Measurements from ENCODE around the gene SH3PXD2B.

DNA sequence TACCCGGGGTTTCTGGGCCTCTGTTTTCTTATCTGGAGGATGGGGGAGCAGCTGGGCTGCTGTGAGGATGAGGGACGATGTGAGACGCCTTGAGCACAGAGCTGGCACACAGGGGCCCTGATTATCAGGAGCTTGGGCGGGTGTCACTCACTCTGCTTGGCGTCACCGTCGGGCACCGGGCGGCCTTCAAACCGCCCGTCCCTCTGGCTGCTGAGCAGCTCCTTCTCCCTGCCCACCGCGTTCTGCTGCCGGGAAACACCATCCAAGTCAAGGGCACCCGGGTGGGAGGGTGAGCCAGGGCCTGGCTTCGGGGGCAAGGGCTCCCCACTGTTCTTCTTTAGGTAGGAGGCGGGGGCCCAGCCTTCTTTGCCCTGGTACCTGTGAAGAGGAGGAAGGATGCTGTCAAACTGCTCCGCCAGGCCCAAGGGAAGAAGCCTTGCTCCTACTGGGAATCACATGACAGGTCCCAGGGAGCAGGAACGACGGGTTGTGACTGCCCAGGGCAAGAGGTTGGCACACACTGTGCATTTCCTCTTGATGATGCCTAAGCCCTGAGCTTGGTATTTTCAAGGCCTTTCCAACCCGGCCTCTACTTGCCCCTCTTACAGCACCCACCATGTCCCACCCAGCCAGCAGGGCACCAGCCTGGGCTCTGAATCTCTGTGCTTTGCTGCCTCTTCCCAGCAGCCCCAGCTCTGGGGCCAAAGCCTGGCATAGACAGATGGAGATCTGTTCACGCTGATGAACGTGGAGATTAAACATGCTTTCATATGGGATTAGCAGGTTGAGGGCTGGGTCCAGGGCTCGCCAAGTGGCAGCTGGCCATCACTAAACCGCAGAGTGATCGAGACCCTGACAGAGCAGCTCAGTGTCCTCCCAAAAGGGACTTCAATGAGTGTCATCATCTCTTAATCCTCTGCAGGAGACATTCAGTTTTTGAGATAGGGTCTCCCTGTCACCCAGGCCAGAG, 103.8 kb downstream of the SH3PXD2B start:
- TF ChIP-seq, protein P1, sequence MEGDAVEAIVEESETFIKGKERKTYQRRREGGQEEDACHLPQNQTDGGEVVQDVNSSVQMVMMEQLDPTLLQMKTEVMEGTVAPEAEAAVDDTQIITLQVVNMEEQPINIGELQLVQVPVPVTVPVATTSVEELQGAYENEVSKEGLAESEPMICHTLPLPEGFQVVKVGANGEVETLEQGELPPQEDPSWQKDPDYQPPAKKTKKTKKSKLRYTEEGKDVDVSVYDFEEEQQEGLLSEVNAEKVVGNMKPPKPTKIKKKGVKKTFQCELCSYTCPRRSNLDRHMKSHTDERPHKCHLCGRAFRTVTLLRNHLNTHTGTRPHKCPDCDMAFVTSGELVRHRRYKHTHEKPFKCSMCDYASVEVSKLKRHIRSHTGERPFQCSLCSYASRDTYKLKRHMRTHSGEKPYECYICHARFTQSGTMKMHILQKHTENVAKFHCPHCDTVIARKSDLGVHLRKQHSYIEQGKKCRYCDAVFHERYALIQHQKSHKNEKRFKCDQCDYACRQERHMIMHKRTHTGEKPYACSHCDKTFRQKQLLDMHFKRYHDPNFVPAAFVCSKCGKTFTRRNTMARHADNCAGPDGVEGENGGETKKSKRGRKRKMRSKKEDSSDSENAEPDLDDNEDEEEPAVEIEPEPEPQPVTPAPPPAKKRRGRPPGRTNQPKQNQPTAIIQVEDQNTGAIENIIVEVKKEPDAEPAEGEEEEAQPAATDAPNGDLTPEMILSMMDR (IDR thresholded peaks at IDR 0.05) = no peak
- no peak for TF ChIP-seq POLR2A (IDR thresholded peaks at IDR 0.05)

Measured in stomach (tissue), 4 donors.